GM12892 (cell line): ENCODE data around the gene ZDHHC14.

ENCODE experiments used
- POLR2A ChIP-seq: IDR thresholded peaks from 2 replicates; pipeline ENCODE4 v1.6.1; 2011; ENCODE audit warnings: low read depth, low read length, control low read depth
- TAF1 ChIP-seq: IDR thresholded peaks from 2 replicates; pipeline ENCODE4 v1.6.1; 2011; ENCODE audit warnings: low read depth, mild to moderate bottlenecking, control low read depth, low read length, borderline replicate concordance

GRCh38 chr6:157715728-157716164 lies 334.8 kb downstream of the ZDHHC14 start:
- TF ChIP-seq POLR2A = no peak
- TF ChIP-seq TAF1 = no peak
